GM12878 (cell line): ENCODE results near the gene F7.

Experiments used
- CHD4 ChIP-seq: fragments of 200-600 bp; sonication (generic); IDR thresholded peaks from 2 replicates; pipeline ENCODE4 v1.6.1; 2016; ENCODE audit warnings: mild to moderate bottlenecking
- NRF1 ChIP-seq: conservative IDR thresholded peaks from 2 replicates; pipeline ENCODE4 v1.6.1; 2011; ENCODE audit warnings: mild to moderate bottlenecking, low read depth, low read length, improper control_type of control experiment
- POLR2AphosphoS2 ChIP-seq: IDR thresholded peaks from 2 replicates; pipeline ENCODE4 v1.6.1; 2011; ENCODE audit warnings: low read depth, mild to moderate bottlenecking, low read length, improper control_type of control experiment, moderate library complexity
- POLR2AphosphoS5 ChIP-seq: IDR thresholded peaks from 2 replicates; pipeline ENCODE4 v1.6.1; 2011; ENCODE audit warnings: mild to moderate bottlenecking, low read length, inconsistent platforms
- POU2F2 ChIP-seq: IDR thresholded peaks from 3 replicates; pipeline ENCODE4 v1.6.1; 2011; ENCODE audit warnings: low read depth, mild to moderate bottlenecking, low read length, borderline replicate concordance
- SP1 ChIP-seq: IDR thresholded peaks from one replicate; pipeline ENCODE4 v1.6.1; 2011; ENCODE audit warnings: low read depth, low read length
- ZNF274 ChIP-seq: IDR thresholded peaks from one replicate; pipeline ENCODE4 v1.8.0; 2011; ENCODE audit not compliant: insufficient read length, insufficient read depth
- ZSCAN29 ChIP-seq: fragments of 450-650 bp; IDR thresholded peaks from 2 replicates; pipeline ENCODE4 v1.6.1; 2017; ENCODE audit warnings: mild to moderate bottlenecking, moderate library complexity
- TF ChIP-seq, protein P1 (sequence below): IDR thresholded peaks from 2 replicates; pipeline ENCODE4 v1.6.1; 2012; ENCODE audit warnings: mild to moderate bottlenecking, low read depth, low read length
- TF ChIP-seq, protein P2 (sequence below), 3 experiments: IDR thresholded peaks in 2 of 3; conservative IDR thresholded peaks in 1 of 3; 2 replicates each; pipeline ENCODE4 v1.5.1; 2011; ENCODE audit warnings: low read depth in 3 of 3, low read length in 3 of 3, mild to moderate bottlenecking in 3 of 3, control low read depth in 2 of 3, moderate library complexity in 2 of 3, inconsistent platforms in 1 of 3, mixed read lengths in 1 of 3; ENCODE audit not compliant: control insufficient read depth in 2 of 3, insufficient read depth in 1 of 3; ENCODE audit errors: extremely low read depth in 1 of 3
- TF ChIP-seq, protein P3 (sequence below): IDR thresholded peaks from 2 replicates; pipeline ENCODE4 v1.6.1; 2012; ENCODE audit warnings: low read depth, low read length, improper control_type of control experiment

DNA sequence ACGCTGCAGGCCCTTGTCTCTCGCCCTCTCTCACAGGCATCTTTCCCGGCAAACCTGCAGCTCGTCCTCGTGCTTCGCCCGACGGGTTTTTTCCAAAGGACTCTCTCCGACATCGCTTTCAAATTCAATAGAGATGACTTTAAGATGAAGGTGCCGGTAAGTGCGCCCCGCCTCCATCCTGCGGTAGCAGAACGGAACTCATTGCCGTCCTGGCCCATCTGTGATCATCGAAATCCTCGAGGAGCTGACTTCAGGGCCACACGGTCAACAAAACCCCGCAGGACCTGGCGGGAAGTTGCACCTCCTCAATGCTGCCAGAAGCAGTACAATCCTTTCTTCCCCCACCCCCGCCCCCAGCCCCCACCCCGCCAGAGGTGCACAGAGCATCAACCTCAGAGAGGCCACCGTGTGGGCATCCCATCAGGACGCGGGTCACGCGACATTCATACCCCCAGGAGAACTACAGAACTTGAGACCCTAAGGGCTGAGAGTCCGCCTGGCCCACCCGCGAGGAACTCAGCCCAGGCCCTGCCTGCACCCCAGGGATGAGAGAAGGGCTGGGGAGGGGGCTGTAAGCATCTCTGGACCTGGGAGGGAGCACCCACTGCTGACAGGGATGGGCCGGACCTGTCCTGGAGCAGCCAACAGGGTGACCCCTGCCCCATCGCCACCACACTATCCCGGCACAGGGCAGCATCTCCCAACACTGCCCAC, 44.9 kb upstream of the F7 start:
- TF ChIP-seq NRF1: no peak
- TF ChIP-seq, protein P1, sequence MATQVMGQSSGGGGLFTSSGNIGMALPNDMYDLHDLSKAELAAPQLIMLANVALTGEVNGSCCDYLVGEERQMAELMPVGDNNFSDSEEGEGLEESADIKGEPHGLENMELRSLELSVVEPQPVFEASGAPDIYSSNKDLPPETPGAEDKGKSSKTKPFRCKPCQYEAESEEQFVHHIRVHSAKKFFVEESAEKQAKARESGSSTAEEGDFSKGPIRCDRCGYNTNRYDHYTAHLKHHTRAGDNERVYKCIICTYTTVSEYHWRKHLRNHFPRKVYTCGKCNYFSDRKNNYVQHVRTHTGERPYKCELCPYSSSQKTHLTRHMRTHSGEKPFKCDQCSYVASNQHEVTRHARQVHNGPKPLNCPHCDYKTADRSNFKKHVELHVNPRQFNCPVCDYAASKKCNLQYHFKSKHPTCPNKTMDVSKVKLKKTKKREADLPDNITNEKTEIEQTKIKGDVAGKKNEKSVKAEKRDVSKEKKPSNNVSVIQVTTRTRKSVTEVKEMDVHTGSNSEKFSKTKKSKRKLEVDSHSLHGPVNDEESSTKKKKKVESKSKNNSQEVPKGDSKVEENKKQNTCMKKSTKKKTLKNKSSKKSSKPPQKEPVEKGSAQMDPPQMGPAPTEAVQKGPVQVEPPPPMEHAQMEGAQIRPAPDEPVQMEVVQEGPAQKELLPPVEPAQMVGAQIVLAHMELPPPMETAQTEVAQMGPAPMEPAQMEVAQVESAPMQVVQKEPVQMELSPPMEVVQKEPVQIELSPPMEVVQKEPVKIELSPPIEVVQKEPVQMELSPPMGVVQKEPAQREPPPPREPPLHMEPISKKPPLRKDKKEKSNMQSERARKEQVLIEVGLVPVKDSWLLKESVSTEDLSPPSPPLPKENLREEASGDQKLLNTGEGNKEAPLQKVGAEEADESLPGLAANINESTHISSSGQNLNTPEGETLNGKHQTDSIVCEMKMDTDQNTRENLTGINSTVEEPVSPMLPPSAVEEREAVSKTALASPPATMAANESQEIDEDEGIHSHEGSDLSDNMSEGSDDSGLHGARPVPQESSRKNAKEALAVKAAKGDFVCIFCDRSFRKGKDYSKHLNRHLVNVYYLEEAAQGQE: no peak
- no peak for TF ChIP-seq SP1
- TF ChIP-seq ZNF274: no peak
- TF ChIP-seq, protein P2, sequence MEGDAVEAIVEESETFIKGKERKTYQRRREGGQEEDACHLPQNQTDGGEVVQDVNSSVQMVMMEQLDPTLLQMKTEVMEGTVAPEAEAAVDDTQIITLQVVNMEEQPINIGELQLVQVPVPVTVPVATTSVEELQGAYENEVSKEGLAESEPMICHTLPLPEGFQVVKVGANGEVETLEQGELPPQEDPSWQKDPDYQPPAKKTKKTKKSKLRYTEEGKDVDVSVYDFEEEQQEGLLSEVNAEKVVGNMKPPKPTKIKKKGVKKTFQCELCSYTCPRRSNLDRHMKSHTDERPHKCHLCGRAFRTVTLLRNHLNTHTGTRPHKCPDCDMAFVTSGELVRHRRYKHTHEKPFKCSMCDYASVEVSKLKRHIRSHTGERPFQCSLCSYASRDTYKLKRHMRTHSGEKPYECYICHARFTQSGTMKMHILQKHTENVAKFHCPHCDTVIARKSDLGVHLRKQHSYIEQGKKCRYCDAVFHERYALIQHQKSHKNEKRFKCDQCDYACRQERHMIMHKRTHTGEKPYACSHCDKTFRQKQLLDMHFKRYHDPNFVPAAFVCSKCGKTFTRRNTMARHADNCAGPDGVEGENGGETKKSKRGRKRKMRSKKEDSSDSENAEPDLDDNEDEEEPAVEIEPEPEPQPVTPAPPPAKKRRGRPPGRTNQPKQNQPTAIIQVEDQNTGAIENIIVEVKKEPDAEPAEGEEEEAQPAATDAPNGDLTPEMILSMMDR (IDR thresholded peaks at IDR 0.05 in 2 of 3, conservative IDR thresholded peaks at IDR 0.05 in 1 of 3; ENCODE audit: control insufficient read depth in 2 of 3, extremely low read depth in 1 of 3, insufficient read depth in 1 of 3, low read depth in 3 of 3, low read length in 3 of 3): no peak
- no peak for TF ChIP-seq POLR2AphosphoS5
- no peak for TF ChIP-seq ZSCAN29
- TF ChIP-seq POU2F2: no peak
- no peak for TF ChIP-seq CHD4
- TF ChIP-seq, protein P3, sequence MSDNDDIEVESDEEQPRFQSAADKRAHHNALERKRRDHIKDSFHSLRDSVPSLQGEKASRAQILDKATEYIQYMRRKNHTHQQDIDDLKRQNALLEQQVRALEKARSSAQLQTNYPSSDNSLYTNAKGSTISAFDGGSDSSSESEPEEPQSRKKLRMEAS: no peak
- TF ChIP-seq POLR2AphosphoS2: no peak
